SJCRH30 (cell line): ENCODE measurements around the gene NFS1. TPM values are rescaled to one million over a fixed set of nuclear protein-coding genes. Genes with fewer than 3 reads are reported as not detected.

ENCODE experiments used
- DNase-seq, 2 experiments: peaks; one replicate each; pipeline ENCODE4 v3.0.0-alpha.2; 2015 to 2020
- H3K27ac ChIP-seq: fragments of 250-450 bp; sonication (Bioruptor Pico); 2 replicates; pipeline ENCODE4 v1.5.1; 2020; ENCODE audit warnings: mild to moderate bottlenecking, moderate library complexity
- H3K27me3 ChIP-seq: fragments of 250-450 bp; sonication (Bioruptor Pico); 2 replicates; pipeline ENCODE4 v1.5.1; 2020; ENCODE audit warnings: mild to moderate bottlenecking, moderate library complexity
- H3K36me3 ChIP-seq: fragments of 250-450 bp; sonication (Bioruptor Pico); 2 replicates; pipeline ENCODE4 v1.5.1; 2020; ENCODE audit warnings: mild to moderate bottlenecking, moderate library complexity
- H3K4me1 ChIP-seq: fragments of 250-450 bp; sonication (Bioruptor Pico); 2 replicates; pipeline ENCODE4 v1.5.1; 2020; ENCODE audit warnings: mild to moderate bottlenecking, moderate library complexity
- H3K4me3 ChIP-seq: fragments of 250-450 bp; sonication (Bioruptor Pico); 2 replicates; pipeline ENCODE4 v1.5.1; 2020; ENCODE audit warnings: mild to moderate bottlenecking, moderate library complexity
- H3K9me3 ChIP-seq: fragments of 250-450 bp; sonication (Bioruptor Pico); replicated peaks from 2 replicates; pipeline ENCODE4 v1.5.1; 2020; ENCODE audit warnings: mild to moderate bottlenecking, moderate library complexity
- total RNA-seq: library from RNA; depleted of rRNA; stranded (reverse); fragments of >200 nt; shearing (Covaris generic); gene quantifications from 2 replicates; pipeline ENCODE4 v1.2.3, GENCODE V29; 2014

The NFS1 gene
- total RNA-seq, 1 experiment from 2014 or later: 27.6 TPM

GRCh38 chr20:35636095-35636494, 63.1 kb downstream of the NFS1 start:
- DNase-seq: no peak
- Histone ChIP-seq H3K36me3 (peaks cover 14% of the 10 kb centered on the region), H3K4me3 (no peak overlapping the region), H3K9me3 (no peaks in the 10 kb centered on the region), H3K4me1 (no peaks in the 10 kb centered on the region), H3K27ac (no peak overlapping the region), H3K27me3 (no peaks in the 10 kb centered on the region)

GRCh38 chr20:35635652-35636051, 63.5 kb downstream of the NFS1 start:
- no peaks in the 10 kb centered on the region for H3K4me1 ChIP-seq
- no peak overlapping the region for H3K27ac ChIP-seq
- no peak overlapping the region for H3K4me3 ChIP-seq
- no peaks in the 10 kb centered on the region for H3K27me3 ChIP-seq
- no peaks in the 10 kb centered on the region for H3K9me3 ChIP-seq
- H3K36me3 ChIP-seq: peaks cover 19% of the 10 kb centered on the region
- DNase-seq: no peak

GRCh38 chr20:35632539-35633115, 66.5 kb downstream of the NFS1 start:
- no peak for DNase-seq
- peaks cover 45% of the 10 kb centered on the region for H3K36me3 ChIP-seq

GRCh38 chr20:35630636-35631035, 68.5 kb downstream of the NFS1 start:
- no peak for DNase-seq
- no peak overlapping the region for H3K4me3 ChIP-seq
- H3K27me3 ChIP-seq: no peaks in the 10 kb centered on the region
- peaks cover 64% of the 10 kb centered on the region for H3K36me3 ChIP-seq
- H3K27ac ChIP-seq: no peak overlapping the region
- no peaks in the 10 kb centered on the region for H3K9me3 ChIP-seq
- H3K4me1 ChIP-seq: no peaks in the 10 kb centered on the region

More at GRCh38 chr20:35632539-35633115, 66.5 kb downstream of the NFS1 start:
- no peaks in the 10 kb centered on the region for H3K4me1 ChIP-seq
- no peaks in the 10 kb centered on the region for H3K9me3 ChIP-seq
- no peaks in the 10 kb centered on the region for H3K27me3 ChIP-seq
- H3K27ac ChIP-seq: no peak overlapping the region
- H3K4me3 ChIP-seq: no peak overlapping the region

GRCh38 chr20:35629427-35630145, 69.6 kb downstream of the NFS1 start:
- Histone ChIP-seq H3K4me3 (no peak overlapping the region), H3K27me3 (no peaks in the 10 kb centered on the region), H3K27ac (no peak overlapping the region), H3K4me1 (no peaks in the 10 kb centered on the region), H3K36me3 (peaks cover 74% of the 10 kb centered on the region), H3K9me3 (no peaks in the 10 kb centered on the region)
- no peak for DNase-seq

GRCh38 chr20:35627121-35627520, 72.0 kb downstream of the NFS1 start:
- no peak overlapping the region for H3K27ac ChIP-seq
- DNase-seq: no peak
- no peaks in the 10 kb centered on the region for H3K9me3 ChIP-seq
- H3K4me3 ChIP-seq: no peak overlapping the region
- H3K36me3 ChIP-seq: peaks cover 74% of the 10 kb centered on the region
- H3K4me1 ChIP-seq: no peaks in the 10 kb centered on the region
- H3K27me3 ChIP-seq: no peaks in the 10 kb centered on the region

GRCh38 chr20:35626386-35627001, 72.7 kb downstream of the NFS1 start:
- H3K4me1 ChIP-seq: no peaks in the 10 kb centered on the region
- no peak for DNase-seq
- H3K27me3 ChIP-seq: no peaks in the 10 kb centered on the region
- no peak overlapping the region for H3K27ac ChIP-seq
- H3K36me3 ChIP-seq: peaks cover 77% of the 10 kb centered on the region
- no peaks in the 10 kb centered on the region for H3K9me3 ChIP-seq
- H3K4me3 ChIP-seq: no peak overlapping the region

- Histone ChIP-seq H3K27me3 (no peaks in the 10 kb centered on the region), H3K36me3 (peaks cover 77% of the 10 kb centered on the region), H3K4me3 (no peak overlapping the region), H3K9me3 (no peaks in the 10 kb centered on the region), H3K4me1 (no peaks in the 10 kb centered on the region), H3K27ac (no peak overlapping the region)
- DNase-seq: no peak
These were observed 73.4 kb downstream of the NFS1 start for GRCh38 chr20:35625584-35626385.

GRCh38 chr20:35621560-35621946, 77.6 kb downstream of the NFS1 start:
- Histone ChIP-seq H3K36me3 (peaks cover 40% of the 10 kb centered on the region), H3K4me1 (peaks cover 2% of the 10 kb centered on the region; the same call in 1 of the 2 replicates), H3K27ac (no peak overlapping the region), H3K9me3 (no peaks in the 10 kb centered on the region), H3K4me3 (no peak overlapping the region), H3K27me3 (no peaks in the 10 kb centered on the region)
- DNase-seq: peak in 1 of 2 experiments; percentile 25

GRCh38 chr20:35620818-35621559, 78.2 kb downstream of the NFS1 start:
- Histone ChIP-seq H3K27me3 (no peaks in the 10 kb centered on the region), H3K4me1 (peaks cover 2% of the 10 kb centered on the region; the same call in 1 of the 2 replicates)

GRCh38 chr20:35619196-35620095, 79.7 kb downstream of the NFS1 start:
- peaks cover 2% of the 10 kb centered on the region; the same call in 1 of the 2 replicates for H3K4me1 ChIP-seq
- peaks cover 21% of the 10 kb centered on the region for H3K36me3 ChIP-seq
- peak; percentile 78 to 79 for DNase-seq
- H3K27ac ChIP-seq: no peak overlapping the region
- no peaks in the 10 kb centered on the region for H3K9me3 ChIP-seq
- H3K4me3 ChIP-seq: peak overlapping the region; percentile 51
- H3K27me3 ChIP-seq: no peaks in the 10 kb centered on the region

More at GRCh38 chr20:35620818-35621559, 78.2 kb downstream of the NFS1 start:
- no peak overlapping the region for H3K27ac ChIP-seq
- peaks cover 35% of the 10 kb centered on the region for H3K36me3 ChIP-seq
- no peaks in the 10 kb centered on the region for H3K9me3 ChIP-seq
- no peak for DNase-seq
- H3K4me3 ChIP-seq: no peak overlapping the region

GRCh38 chr20:35618263-35619131, 80.7 kb downstream of the NFS1 start:
- no peaks in the 10 kb centered on the region for H3K27me3 ChIP-seq
- peaks cover 2% of the 10 kb centered on the region; the same call in 1 of the 2 replicates for H3K4me1 ChIP-seq
- H3K27ac ChIP-seq: no peak overlapping the region
- peak overlapping the region; percentile 15 for H3K4me3 ChIP-seq
- peaks cover 16% of the 10 kb centered on the region for H3K36me3 ChIP-seq
- no peaks in the 10 kb centered on the region for H3K9me3 ChIP-seq
- peak; percentile 26 to 40 for DNase-seq
